Subcutaneous abdominal adipose tissue (tissue), 5 donors: ENCODE results near the gene OBSCN.

Experiments
- H3K27ac ChIP-seq: one replicate; pipeline ENCODE4 v1.7.0; 2013; ENCODE audit warnings: low read depth, mild to moderate bottlenecking, inconsistent platforms, low read length, moderate library complexity
- H3K27me3 ChIP-seq, 5 donors: one replicate each; pipeline ENCODE4 v1.7.0; 2013; ENCODE audit warnings: low read length in 5 of 5, inconsistent platforms in 1 of 5; ENCODE audit not compliant: control insufficient read depth in 5 of 5, insufficient read depth in 4 of 5
- H3K36me3 ChIP-seq, 5 donors: one replicate each; pipeline ENCODE4 v1.7.0; 2013; ENCODE audit warnings: low read length in 5 of 5; ENCODE audit not compliant: control insufficient read depth in 5 of 5, insufficient read depth in 5 of 5
- H3K4me1 ChIP-seq, 5 donors: one replicate each; pipeline ENCODE4 v1.7.0; 2013; ENCODE audit warnings: low read length in 5 of 5, mild to moderate bottlenecking in 3 of 5, moderate library complexity in 1 of 5; ENCODE audit not compliant: control insufficient read depth in 5 of 5, insufficient read depth in 5 of 5
- H3K4me3 ChIP-seq, 5 donors: one replicate each; pipeline ENCODE4 v1.7.0; 2013; ENCODE audit warnings: low read length in 5 of 5, low read depth in 1 of 5
- H3K9ac ChIP-seq, 5 donors: one replicate each; pipeline ENCODE4 v1.7.0; 2013; ENCODE audit warnings: low read length in 5 of 5, mild to moderate bottlenecking in 4 of 5, moderate library complexity in 3 of 5
- H3K9me3 ChIP-seq, 5 donors: one replicate each; pipeline ENCODE4 v1.7.0; 2013; ENCODE audit warnings: low read length in 5 of 5; ENCODE audit not compliant: control insufficient read depth in 5 of 5
- donor health status: healthy.
- donor health status: healthy.
- donor health status: healthy.
- donor health status: healthy.
- donor health status: healthy.

The OBSCN gene

DNA sequence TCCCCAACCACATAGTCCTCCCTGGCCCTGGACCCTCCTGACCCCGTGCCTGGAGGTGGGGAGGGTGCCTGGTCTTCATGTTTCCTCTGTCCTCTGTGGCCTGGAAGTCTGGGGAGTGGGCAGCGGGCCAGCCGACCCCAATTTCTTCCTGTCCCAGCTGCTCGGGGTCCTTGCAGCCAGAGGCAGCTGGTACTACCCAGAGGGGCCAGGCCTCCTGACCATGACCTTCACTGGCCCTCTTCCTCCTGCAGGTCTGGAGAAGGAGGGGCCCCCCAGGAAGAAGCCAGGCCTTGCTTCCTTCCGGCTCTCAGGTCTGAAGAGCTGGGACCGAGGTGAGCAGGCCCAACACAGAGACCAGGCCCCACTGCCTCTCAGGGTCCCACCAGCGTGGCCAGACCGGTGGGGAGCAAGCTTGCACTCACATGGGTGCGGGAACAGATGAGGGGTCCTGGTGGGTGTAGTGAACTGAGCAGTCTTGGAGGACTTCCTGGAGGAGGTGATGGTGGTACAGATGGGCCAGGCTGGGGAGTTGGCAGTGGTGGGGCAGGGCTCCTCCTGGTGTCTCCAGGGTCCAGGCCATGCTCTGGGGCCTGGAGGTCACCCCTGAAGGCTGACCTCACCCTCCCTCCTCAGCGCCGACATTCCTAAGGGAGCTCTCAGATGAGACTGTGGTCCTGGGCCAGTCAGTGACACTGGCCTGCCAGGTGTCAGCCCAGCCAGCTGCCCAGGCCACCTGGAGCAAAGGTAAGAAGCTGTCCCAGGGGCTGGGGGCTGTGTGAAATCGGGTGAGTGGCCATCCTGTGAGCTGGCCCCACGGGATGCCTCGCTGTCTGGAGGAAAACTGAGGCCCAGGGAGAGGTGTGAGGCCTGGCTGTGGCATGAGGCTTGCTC, 166.1 kb downstream of the OBSCN start:
- H3K27me3 ChIP-seq, result peaks cover 7 to 16% (median 12%) of the 10 kb centered on the region in 5 donors
- H3K4me3 ChIP-seq, result no peak overlapping the region
- peaks cover 3 to 26% (median 20%) of the 10 kb centered on the region in 5 donors for H3K4me1 ChIP-seq
- no peaks in the 10 kb centered on the region for H3K36me3 ChIP-seq
- H3K27ac ChIP-seq, result no peak overlapping the region
- H3K9ac ChIP-seq, result no peak overlapping the region
- H3K9me3 ChIP-seq, result peaks cover 0 to 9% (median 4%) of the 10 kb centered on the region in 5 donors

DNA sequence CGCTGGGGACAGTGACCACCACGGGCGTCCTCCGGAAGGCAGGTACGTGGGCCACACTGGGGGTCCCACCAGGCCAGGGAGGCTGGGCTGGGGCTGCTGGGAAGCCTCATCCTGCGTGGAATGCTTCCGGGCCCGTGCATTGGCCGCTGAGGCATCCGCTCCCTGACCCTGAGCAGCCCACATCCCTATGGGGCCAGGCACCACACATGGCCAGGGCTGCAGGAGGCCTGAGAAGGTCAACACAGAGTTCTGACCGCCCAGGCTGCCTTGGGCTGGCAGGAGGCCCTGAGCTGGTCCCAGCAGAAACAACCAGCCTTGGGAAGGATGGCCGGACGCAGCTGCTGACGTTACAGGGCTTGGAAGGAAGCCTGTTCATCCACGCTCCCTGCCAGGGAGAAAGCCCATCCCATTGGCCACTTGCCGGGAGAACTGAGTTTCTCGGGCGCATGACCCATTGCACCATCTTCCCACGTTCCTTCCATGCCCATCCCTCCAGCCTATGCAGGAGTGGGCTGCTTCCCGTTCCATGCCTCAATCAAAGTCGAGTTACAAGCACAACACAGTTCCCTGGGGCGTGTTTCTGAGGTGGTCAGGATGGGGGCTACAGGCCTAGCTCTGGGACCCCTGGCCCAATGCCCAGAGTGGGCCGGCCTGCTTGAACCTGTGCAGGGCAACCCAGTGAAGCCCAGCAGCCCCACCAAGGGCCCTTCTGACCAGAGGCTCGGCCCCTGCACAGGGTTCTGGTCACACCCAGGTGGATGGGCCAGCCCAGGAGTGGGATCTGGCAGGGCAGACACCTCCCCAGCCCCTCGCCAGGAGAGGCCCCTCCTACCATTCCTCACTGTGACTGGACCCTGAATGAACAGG, 167.1 kb downstream of the OBSCN start:
- Histone ChIP-seq H3K9ac (peak overlapping the region in 1 of 5 donors; percentile 63), H3K36me3 (no peaks in the 10 kb centered on the region), H3K4me3 (no peak overlapping the region), H3K27ac (no peak overlapping the region), H3K4me1 (peaks cover 3 to 33% (median 27%) of the 10 kb centered on the region in 5 donors), H3K9me3 (peaks cover 0 to 9% (median 4%) of the 10 kb centered on the region in 5 donors), H3K27me3 (peaks cover 7 to 20% (median 9%) of the 10 kb centered on the region in 5 donors)

DNA sequence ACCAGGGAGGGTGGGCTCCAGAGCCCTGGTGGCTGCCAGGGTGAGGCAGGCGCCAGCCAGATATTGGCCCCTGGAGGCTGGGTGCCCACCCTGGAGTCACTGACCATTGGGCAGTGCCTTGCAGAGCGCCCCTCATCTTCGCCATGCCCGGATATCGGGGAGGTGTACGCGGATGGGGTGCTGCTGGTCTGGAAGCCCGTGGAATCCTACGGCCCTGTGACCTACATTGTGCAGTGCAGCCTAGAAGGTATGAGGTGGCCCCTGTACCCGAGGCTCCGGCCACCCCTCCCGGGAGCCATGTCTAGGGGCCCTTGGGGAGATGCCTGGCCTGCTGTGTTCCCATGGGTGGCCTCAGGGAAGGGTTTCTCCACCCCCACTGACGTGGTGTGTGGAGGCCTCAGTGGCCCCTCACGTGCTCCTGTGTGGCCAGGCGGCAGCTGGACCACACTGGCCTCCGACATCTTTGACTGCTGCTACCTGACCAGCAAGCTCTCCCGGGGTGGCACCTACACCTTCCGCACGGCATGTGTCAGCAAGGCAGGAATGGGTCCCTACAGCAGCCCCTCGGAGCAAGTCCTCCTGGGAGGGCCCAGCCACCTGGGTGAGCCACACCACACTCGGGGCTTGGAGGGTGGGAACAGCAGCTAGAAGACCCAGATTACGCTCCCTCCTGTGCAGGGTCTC, 167.9 kb downstream of the OBSCN start:
- H3K27ac ChIP-seq, result no peak overlapping the region
- peaks cover 3 to 33% (median 27%) of the 10 kb centered on the region in 5 donors for H3K4me1 ChIP-seq
- H3K4me3 ChIP-seq, result no peak overlapping the region
- peaks cover 4 to 16% (median 9%) of the 10 kb centered on the region in 5 donors for H3K27me3 ChIP-seq
- H3K9me3 ChIP-seq, result peaks cover 0 to 9% (median 4%) of the 10 kb centered on the region in 5 donors
- no peak overlapping the region for H3K9ac ChIP-seq
- no peaks in the 10 kb centered on the region for H3K36me3 ChIP-seq

DNA sequence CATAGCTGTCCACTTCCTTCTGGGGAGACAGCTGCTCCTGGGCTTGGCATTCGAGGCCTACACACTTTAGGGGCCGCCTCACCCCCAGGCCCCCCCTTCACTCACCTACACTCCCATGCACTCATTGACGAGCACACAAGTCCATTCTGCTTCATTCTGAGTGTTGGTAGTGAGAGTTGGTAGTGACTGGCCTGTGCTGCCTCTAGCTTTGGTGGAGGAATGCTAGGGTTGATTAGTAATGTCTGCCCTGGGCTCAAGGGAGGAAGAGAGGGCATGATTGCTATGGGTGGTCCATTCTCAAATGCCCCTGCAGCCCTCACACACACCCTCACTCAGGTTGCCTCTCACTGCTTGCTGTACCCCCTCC, 168.4 kb downstream of the OBSCN start:
- H3K4me1 ChIP-seq, result peaks cover 3 to 33% (median 27%) of the 10 kb centered on the region in 5 donors
- H3K4me3 ChIP-seq, result no peak overlapping the region
- peaks cover 0 to 9% (median 4%) of the 10 kb centered on the region in 5 donors for H3K9me3 ChIP-seq
- H3K36me3 ChIP-seq, result no peaks in the 10 kb centered on the region
- H3K9ac ChIP-seq, result no peak overlapping the region
- H3K27ac ChIP-seq, result no peak overlapping the region
- peaks cover 0 to 16% (median 9%) of the 10 kb centered on the region in 5 donors for H3K27me3 ChIP-seq

DNA sequence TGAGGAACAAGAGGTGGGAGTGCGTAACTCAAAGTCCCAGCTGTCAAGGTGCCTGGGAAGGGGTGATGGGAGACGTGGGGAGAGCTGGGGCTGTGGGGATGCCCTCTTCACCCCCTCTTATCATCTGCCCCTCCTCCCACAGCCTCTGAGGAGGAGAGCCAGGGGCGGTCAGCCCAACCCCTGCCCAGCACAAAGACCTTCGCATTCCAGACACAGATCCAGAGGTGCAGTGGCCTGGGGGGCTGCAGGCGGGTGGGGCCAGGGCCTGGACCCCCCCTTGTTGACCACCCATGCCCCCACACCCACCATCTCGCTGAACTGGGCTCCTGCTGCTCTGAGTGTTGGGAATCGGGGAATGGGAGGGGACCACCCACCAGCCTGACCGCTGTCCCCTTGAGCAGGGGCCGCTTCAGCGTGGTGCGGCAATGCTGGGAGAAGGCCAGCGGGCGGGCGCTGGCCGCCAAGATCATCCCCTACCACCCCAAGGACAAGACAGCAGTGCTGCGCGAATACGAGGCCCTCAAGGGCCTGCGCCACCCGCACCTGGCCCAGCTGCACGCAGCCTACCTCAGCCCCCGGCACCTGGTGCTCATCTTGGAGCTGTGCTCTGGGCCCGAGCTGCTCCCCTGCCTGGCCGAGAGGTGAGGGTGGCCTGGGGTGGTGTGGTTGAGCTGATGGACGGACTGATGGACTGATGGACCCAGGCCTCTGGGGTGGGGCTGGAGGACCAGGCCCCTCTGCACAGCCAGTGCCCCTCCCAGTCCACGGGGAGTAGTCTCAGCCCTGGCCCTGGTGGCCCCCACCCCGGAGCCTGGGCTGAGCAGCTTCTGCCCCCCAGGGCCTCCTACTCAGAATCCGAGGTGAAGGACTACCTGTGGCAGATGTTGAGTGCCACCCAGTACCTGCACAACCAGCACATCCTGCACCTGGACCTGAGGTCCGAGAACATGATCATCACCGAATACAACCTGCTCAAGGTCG, 169.1 kb downstream of the OBSCN start:
- peaks cover 3 to 33% (median 27%) of the 10 kb centered on the region in 5 donors for H3K4me1 ChIP-seq
- H3K27me3 ChIP-seq, result peaks cover 0 to 10% (median 8%) of the 10 kb centered on the region in 5 donors
- no peak overlapping the region for H3K27ac ChIP-seq
- peaks cover 0 to 9% (median 4%) of the 10 kb centered on the region in 5 donors for H3K9me3 ChIP-seq
- H3K4me3 ChIP-seq, result no peak overlapping the region
- no peaks in the 10 kb centered on the region for H3K36me3 ChIP-seq
- H3K9ac ChIP-seq, result no peak overlapping the region

DNA sequence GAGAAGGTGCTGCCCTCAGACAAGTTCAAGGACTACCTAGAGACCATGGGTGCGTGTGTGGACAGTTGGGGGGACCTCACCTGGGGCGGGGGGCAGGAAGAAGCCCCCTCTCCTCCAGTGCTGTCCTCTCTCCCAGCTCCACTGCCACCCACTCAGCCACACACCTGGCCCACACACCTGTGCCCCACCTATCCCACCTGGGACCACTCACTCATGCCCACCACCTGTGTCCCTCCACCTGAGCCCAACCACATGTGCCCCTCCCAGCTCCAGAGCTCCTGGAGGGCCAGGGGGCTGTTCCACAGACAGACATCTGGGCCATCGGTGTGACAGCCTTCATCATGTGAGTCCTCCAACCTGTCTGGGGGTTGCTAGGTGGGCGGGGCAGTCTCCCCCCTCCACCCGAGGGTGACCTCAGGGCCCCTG, 169.8 kb downstream of the OBSCN start:
- no peaks in the 10 kb centered on the region for H3K36me3 ChIP-seq

DNA sequence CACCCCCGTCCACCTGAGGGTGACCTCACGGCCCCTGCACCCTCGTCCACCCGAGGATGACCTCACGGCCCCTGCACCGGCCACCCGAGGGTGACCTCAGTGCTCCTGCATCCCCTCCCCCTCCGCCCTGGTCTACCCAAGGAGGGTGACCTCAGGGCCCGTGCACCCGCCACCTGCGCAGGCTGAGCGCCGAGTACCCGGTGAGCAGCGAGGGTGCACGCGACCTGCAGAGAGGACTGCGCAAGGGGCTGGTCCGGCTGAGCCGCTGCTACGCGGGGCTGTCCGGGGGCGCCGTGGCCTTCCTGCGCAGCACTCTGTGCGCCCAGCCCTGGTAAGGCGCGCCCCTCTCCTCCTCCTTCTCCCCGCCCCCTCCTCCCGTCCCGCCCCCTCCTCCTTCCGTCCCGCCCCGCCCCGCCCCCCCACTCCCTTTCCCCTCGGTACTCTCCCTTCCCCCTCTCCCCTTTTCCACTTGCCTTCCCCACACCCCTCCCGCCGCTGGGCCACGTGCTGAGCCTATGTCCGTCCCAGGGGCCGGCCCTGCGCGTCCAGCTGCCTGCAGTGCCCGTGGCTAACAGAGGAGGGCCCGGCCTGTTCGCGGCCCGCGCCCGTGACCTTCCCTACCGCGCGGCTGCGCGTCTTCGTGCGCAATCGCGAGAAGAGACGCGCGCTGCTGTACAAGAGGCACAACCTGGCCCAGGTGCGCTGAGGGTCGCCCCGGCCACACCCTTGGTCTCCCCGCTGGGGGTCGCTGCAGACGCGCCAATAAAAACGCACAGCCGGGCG, 170.4 kb downstream of the OBSCN start:
- peaks cover 3 to 33% (median 27%) of the 10 kb centered on the region in 5 donors for H3K4me1 ChIP-seq
- peaks cover 0 to 9% (median 4%) of the 10 kb centered on the region in 5 donors for H3K9me3 ChIP-seq
- peaks cover 0 to 5% (median 0%) of the 10 kb centered on the region in 5 donors for H3K27me3 ChIP-seq
- H3K36me3 ChIP-seq, result no peaks in the 10 kb centered on the region
- no peak overlapping the region for H3K27ac ChIP-seq
- peak overlapping the region in 4 of 5 donors; percentile 66 to 73 (median 70) for H3K4me3 ChIP-seq
- peak overlapping the region in 3 of 5 donors; percentile 34 to 67 (median 61) for H3K9ac ChIP-seq

More for the DNA sequence above, 169.8 kb downstream of the OBSCN start:
- H3K27ac ChIP-seq, result no peak overlapping the region
- peaks cover 3 to 33% (median 27%) of the 10 kb centered on the region in 5 donors for H3K4me1 ChIP-seq
- peak overlapping the region in 1 of 5 donors; percentile 73 for H3K4me3 ChIP-seq
- no peak overlapping the region for H3K9ac ChIP-seq
- peaks cover 0 to 5% (median under 1%) of the 10 kb centered on the region in 5 donors for H3K27me3 ChIP-seq
- peaks cover 0 to 9% (median 4%) of the 10 kb centered on the region in 5 donors for H3K9me3 ChIP-seq

DNA sequence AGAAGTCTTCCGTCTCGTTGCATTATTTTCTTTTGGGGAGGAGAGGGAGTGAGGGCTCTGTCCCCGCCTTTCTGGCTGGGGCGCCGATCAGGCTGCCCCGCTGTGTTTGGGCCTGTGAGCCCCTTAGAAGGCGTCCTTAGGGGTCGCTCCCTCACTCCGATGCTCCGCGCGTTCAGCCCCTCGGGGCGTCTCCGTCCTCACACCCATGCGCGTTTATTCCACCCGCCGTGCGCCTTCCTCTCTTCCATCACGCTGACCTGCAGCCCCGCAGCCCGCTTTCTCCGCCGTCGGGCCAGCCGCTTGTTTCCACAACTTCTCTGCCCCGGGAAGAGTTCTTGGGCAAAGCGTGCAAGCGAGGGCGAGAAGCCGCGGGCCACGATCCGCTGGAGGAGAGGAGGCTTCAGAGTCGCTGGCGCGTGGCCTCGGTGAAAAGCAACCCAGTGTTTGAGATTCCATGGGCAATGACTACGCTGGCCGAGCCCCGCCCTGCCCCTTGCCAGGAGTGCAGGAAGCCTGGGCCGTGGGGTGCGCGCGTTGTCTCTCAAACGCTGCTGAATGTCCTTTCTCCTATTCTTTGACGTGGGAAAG, 171.1 kb downstream of the OBSCN start:
- Histone ChIP-seq H3K36me3 (no peaks in the 10 kb centered on the region), H3K9ac (peak overlapping the region in 3 of 5 donors; percentile 34 to 67 (median 61)), H3K4me3 (peak overlapping the region; percentile 55 to 73 (median 69)), H3K4me1 (peaks cover 3 to 33% (median 27%) of the 10 kb centered on the region in 5 donors), H3K27me3 (peaks cover 0 to 5% (median 0%) of the 10 kb centered on the region in 5 donors), H3K27ac (no peak overlapping the region), H3K9me3 (peaks cover 0 to 9% (median 4%) of the 10 kb centered on the region in 5 donors)
